Activated CD4-positive, alpha-beta T cell treated with anti-CD3 and anti-CD28 coated beads for 1 hour (primary cell): ENCODE data around the gene PACRG.

Experiments used
- DNase-seq: peaks from one replicate; pipeline ENCODE4 v3.0.0-alpha.2; 2020

PACRG gene

GRCh38 chr6:163098827-163099479 is 371.2 kb downstream of the PACRG start:
- no peak for DNase-seq

- no peak for DNase-seq
Measured at GRCh38 chr6:163099621-163100171, 371.9 kb downstream of the PACRG start.

- no peak for DNase-seq
Measured at GRCh38 chr6:163100259-163100658, 372.5 kb downstream of the PACRG start.

- no peak for DNase-seq
Measured at GRCh38 chr6:163113358-163113962, 385.7 kb downstream of the PACRG start.

- no peak for DNase-seq
Measured at GRCh38 chr6:163118941-163119340, 391.2 kb downstream of the PACRG start.

GRCh38 chr6:163120223-163120622 is 392.4 kb downstream of the PACRG start:
- DNase-seq: no peak

GRCh38 chr6:163121270-163121669 is 393.5 kb downstream of the PACRG start:
- no peak for DNase-seq

GRCh38 chr6:163122365-163122764 is 394.6 kb downstream of the PACRG start:
- DNase-seq: no peak

GRCh38 chr6:163123098-163123497 is 395.3 kb downstream of the PACRG start:
- no peak for DNase-seq

- DNase-seq: no peak
Measured at GRCh38 chr6:163126741-163127140, 399.0 kb downstream of the PACRG start.

- no peak for DNase-seq
Measured at GRCh38 chr6:163127587-163127986, 399.8 kb downstream of the PACRG start.

- DNase-seq: no peak
Measured at GRCh38 chr6:163128324-163128723, 400.6 kb downstream of the PACRG start.

- DNase-seq: no peak
Measured at GRCh38 chr6:163132050-163132750, 404.4 kb downstream of the PACRG start.

GRCh38 chr6:163133017-163133416 is 405.2 kb downstream of the PACRG start:
- no peak for DNase-seq

- DNase-seq: no peak
Measured at GRCh38 chr6:163133691-163134090, 405.9 kb downstream of the PACRG start.

- no peak for DNase-seq
Measured at GRCh38 chr6:163136681-163137397, 409.1 kb downstream of the PACRG start.

- no peak for DNase-seq
Measured at GRCh38 chr6:163137398-163137881, 409.7 kb downstream of the PACRG start.

GRCh38 chr6:163146036-163146435 is 418.3 kb downstream of the PACRG start:
- DNase-seq: no peak

GRCh38 chr6:163147994-163148393 is 420.2 kb downstream of the PACRG start:
- no peak for DNase-seq

GRCh38 chr6:163148451-163149278 is 420.9 kb downstream of the PACRG start:
- no peak for DNase-seq

- DNase-seq: no peak
Measured at GRCh38 chr6:163149279-163149848, 421.6 kb downstream of the PACRG start.

- DNase-seq: no peak
Measured at GRCh38 chr6:163151212-163151611, 423.4 kb downstream of the PACRG start.
